UCSD-AML1 (cell line): Measurements from ENCODE around the gene NEK6.

Experiments used
- DNase-seq: peaks from one replicate; lab custom pipeline; 2025; ENCODE audit not compliant: unreplicated experiment; lab: John Stamatoyannopoulos, UW

Gene NEK6

GRCh38 chr9:124315882-124316281, 58.1 kb downstream of the NEK6 start:
- no peak for DNase-seq

GRCh38 chr9:124320062-124320973, 62.6 kb downstream of the NEK6 start:
- DNase-seq = peak; percentile 53

- DNase-seq = no peak
These were observed 63.7 kb downstream of the NEK6 start for GRCh38 chr9:124321416-124321815.

GRCh38 chr9:124321935-124322334, 64.2 kb downstream of the NEK6 start:
- DNase-seq = no peak

GRCh38 chr9:124322618-124323432, 65.1 kb downstream of the NEK6 start:
- peak; percentile 83 for DNase-seq

- no peak for DNase-seq
These were observed 66.2 kb downstream of the NEK6 start for GRCh38 chr9:124323904-124324303.

- DNase-seq = no peak
These were observed 68.1 kb downstream of the NEK6 start for GRCh38 chr9:124325816-124326215.

- DNase-seq = no peak
These were observed 68.6 kb downstream of the NEK6 start for GRCh38 chr9:124326378-124326777.

GRCh38 chr9:124327491-124327890, 69.7 kb downstream of the NEK6 start:
- DNase-seq = no peak

GRCh38 chr9:124328285-124328684, 70.5 kb downstream of the NEK6 start:
- no peak for DNase-seq

- DNase-seq = no peak
These were observed 71.5 kb downstream of the NEK6 start for GRCh38 chr9:124329206-124329792.

- no peak for DNase-seq
These were observed 72.4 kb downstream of the NEK6 start for GRCh38 chr9:124330011-124330697.

GRCh38 chr9:124331580-124331979, 73.8 kb downstream of the NEK6 start:
- no peak for DNase-seq

- DNase-seq = no peak
These were observed 74.8 kb downstream of the NEK6 start for GRCh38 chr9:124332361-124333202.

GRCh38 chr9:124333203-124333579, 75.4 kb downstream of the NEK6 start:
- DNase-seq = no peak

- DNase-seq = no peak
These were observed 77.0 kb downstream of the NEK6 start for GRCh38 chr9:124334568-124335319.

GRCh38 chr9:124335320-124335707, 77.6 kb downstream of the NEK6 start:
- no peak for DNase-seq

- DNase-seq = no peak
These were observed 79.8 kb downstream of the NEK6 start for GRCh38 chr9:124337562-124337961.

- DNase-seq = no peak
These were observed 81.9 kb downstream of the NEK6 start for GRCh38 chr9:124339603-124340146.
